GM12892 (cell line): ENCODE data around the gene ZNF407.

Experiments
- DNase-seq: peaks from one replicate; pipeline ENCODE4 v3.0.0; 2011; ENCODE audit not compliant: insufficient read length
- FAIRE-seq: peaks from 2 replicates; lab custom pipeline; 2011; peaks lifted over from hg19 to GRCh38; lab: Jason Lieb, UNC
- POLR2A ChIP-seq: IDR thresholded peaks from 2 replicates; pipeline ENCODE4 v1.6.1; 2011; ENCODE audit warnings: low read depth, low read length, control low read depth
- POLR2AphosphoS5 ChIP-seq: IDR thresholded peaks from 2 replicates; pipeline ENCODE4 v1.6.1; 2011; ENCODE audit warnings: low read depth, low read length, control low read depth
- TAF1 ChIP-seq: IDR thresholded peaks from 2 replicates; pipeline ENCODE4 v1.6.1; 2011; ENCODE audit warnings: low read depth, mild to moderate bottlenecking, control low read depth, low read length, borderline replicate concordance

ZNF407 gene

GRCh38 chr18:75036917-75037688, 439.4 kb downstream of the ZNF407 start:
- no peak for TF ChIP-seq TAF1
- no peak for TF ChIP-seq POLR2AphosphoS5
- no peak for TF ChIP-seq POLR2A
- FAIRE-seq, result no peak
- no peak for DNase-seq

DNA sequence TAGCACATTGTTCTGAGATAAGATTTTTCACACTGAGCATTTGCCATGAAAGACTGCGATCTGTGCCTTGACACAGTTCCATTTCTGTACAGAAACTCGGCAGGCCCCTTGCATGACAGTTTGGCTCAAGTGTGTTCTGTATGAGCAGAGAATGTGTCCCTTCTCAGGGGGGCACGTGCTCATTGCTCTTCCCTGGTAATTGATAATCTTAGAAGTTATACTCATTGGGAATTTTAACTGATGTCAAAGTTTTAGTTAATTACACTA, 440.0 kb downstream of the ZNF407 start:
- no peak for DNase-seq
- TF ChIP-seq TAF1 (no peak), POLR2AphosphoS5 (no peak), POLR2A (no peak)
- no peak for FAIRE-seq

GRCh38 chr18:75041586-75041985, 443.9 kb downstream of the ZNF407 start:
- DNase-seq, result no peak
- TF ChIP-seq POLR2AphosphoS5 (no peak), POLR2A (no peak), TAF1 (no peak)
- no peak for FAIRE-seq

GRCh38 chr18:75043478-75043877, 445.8 kb downstream of the ZNF407 start:
- FAIRE-seq, result no peak
- TF ChIP-seq TAF1 (no peak), POLR2A (no peak), POLR2AphosphoS5 (no peak)
- no peak for DNase-seq

- TF ChIP-seq POLR2AphosphoS5 (no peak), POLR2A (no peak), TAF1 (no peak)
- FAIRE-seq (no peak), DNase-seq (no peak)
Measured at GRCh38 chr18:75044296-75044695, 446.6 kb downstream of the ZNF407 start.

DNA sequence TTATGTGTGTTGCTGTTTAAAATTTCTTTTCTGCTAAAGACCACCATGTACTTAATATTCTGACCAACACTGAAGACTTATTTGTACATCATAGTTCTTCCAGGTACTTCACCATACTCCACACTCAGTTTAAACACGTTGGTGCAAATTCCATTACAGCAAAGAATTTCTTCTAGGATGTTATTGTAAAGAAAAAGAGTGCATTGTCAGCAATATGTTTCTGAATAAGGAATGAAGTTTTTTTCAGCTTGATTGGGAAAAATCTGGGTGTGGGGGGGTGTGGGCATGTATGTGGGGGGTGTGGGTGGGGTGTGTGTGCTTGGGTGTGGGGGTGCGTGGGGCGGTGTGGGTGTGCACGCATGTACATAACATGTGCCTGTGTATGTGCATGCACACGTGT, 447.1 kb downstream of the ZNF407 start:
- DNase-seq (no peak), FAIRE-seq (no peak)
- TF ChIP-seq POLR2A, result no peak
- TF ChIP-seq POLR2AphosphoS5, result no peak
- TF ChIP-seq TAF1, result no peak

GRCh38 chr18:75045272-75045671, 447.6 kb downstream of the ZNF407 start:
- TF ChIP-seq TAF1 (no peak), POLR2AphosphoS5 (no peak), POLR2A (no peak)
- no peak for FAIRE-seq

GRCh38 chr18:75047240-75047961, 449.7 kb downstream of the ZNF407 start:
- TF ChIP-seq POLR2AphosphoS5 (no peak), POLR2A (no peak), TAF1 (no peak)
- FAIRE-seq (no peak), DNase-seq (no peak)

More at GRCh38 chr18:75045272-75045671, 447.6 kb downstream of the ZNF407 start:
- DNase-seq, result no peak

DNA sequence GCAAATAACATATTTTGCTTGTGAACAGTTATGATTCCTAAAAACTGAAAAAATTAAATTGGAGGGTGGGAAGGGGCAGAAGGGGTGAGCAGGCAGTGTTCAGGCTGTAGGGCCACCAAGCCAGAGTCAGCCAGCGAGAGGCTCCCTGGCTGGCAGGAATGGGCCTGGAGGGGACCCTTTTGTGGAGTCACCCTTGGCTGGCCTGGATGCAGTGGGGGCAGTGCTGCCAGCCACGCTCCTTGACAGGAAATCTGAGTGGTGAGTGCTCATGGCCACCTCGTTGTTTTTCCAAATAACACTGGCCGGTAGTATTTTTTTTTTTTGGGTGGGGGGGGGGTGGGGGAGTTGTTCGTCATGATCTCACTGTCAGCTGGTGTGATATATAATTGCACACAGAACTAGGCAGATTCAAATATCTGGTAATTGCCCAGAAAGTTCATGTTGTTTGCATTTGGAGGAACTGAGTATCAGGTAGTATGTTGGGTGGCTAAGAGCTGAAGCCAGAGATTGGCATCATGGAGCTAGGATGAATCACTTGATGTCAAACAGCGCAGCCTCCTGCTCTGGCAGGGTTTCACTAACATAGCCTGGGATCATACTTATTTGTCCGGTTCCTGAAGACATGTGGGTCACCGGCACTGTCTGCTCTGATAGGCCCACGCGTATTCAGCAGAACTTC, 451.2 kb downstream of the ZNF407 start:
- DNase-seq (no peak), FAIRE-seq (no peak)
- TF ChIP-seq TAF1, result no peak
- TF ChIP-seq POLR2A, result no peak
- TF ChIP-seq POLR2AphosphoS5, result no peak

DNA sequence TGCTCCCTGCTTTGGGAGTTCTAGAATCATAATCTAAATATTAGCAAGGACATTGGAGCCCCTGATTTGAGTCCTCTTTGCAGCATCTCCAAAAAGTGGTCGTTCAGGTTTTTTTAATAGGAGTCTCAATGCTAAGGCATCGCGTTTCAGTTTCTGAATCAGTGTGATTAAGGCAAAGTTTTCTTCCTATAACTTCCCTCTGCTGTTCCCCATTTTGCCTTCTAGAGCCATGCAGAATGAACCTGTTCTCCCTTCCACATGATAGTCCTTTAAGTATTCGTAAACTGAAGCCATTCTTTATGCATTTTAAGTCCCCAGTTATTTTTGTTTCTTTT, 451.8 kb downstream of the ZNF407 start:
- FAIRE-seq (no peak), DNase-seq (no peak)
- no peak for TF ChIP-seq TAF1
- no peak for TF ChIP-seq POLR2A
- TF ChIP-seq POLR2AphosphoS5, result no peak

GRCh38 chr18:75051757-75052156, 454.1 kb downstream of the ZNF407 start:
- FAIRE-seq, result no peak
- DNase-seq, result no peak
- no peak for TF ChIP-seq TAF1
